Neural progenitor cell (in vitro differentiated cells): Measurements from ENCODE around the gene SRSF8.

ENCODE experiments used
- CTCF ChIP-seq: fragments of 200-600 bp; sonication (generic); IDR thresholded peaks from 2 replicates; pipeline ENCODE4 v1.5.1; 2017; ENCODE audit warnings: antibody characterized with exemption, mild to moderate bottlenecking
- EZH2phosphoT487 ChIP-seq: fragments of 200-600 bp; sonication (generic); IDR thresholded peaks from 2 replicates; pipeline ENCODE4 v1.6.1; 2017; ENCODE audit warnings: antibody characterized with exemption

GRCh38 chr11:95084509-95084908, 17.8 kb downstream of the SRSF8 start:
- no peak for TF ChIP-seq CTCF
- TF ChIP-seq EZH2phosphoT487: no peak
